ENCODE measurements around the gene PRR20B.

GRCh38 chr13:57136093-57136492 is 11.2 kb upstream of the PRR20B start:
- TF ChIP-seq CTCF (conservative IDR thresholded peaks at IDR 0.05; ENCODE audit: low read depth, low read length), result no peak
- no peak for TF ChIP-seq CEBPB (IDR thresholded peaks at IDR 0.05; ENCODE audit: low read depth, low read length)
- no peak for TF ChIP-seq POLR2A (IDR thresholded peaks at IDR 0.05; ENCODE audit: low read depth, low read length)
- no peak for TF ChIP-seq FOS (IDR thresholded peaks at IDR 0.05; ENCODE audit: low read depth, low read length)
- TF ChIP-seq MAFK (IDR thresholded peaks at IDR 0.05; ENCODE audit: low read depth, low read length), result no peak
- no peak for TF ChIP-seq USF2 (IDR thresholded peaks at IDR 0.05; ENCODE audit: low read depth, low read length)
- no peak for TF ChIP-seq MAZ (IDR thresholded peaks at IDR 0.05; ENCODE audit: borderline replicate concordance, low read depth, low read length)
- no peak for TF ChIP-seq RAD21 (IDR thresholded peaks at IDR 0.05; ENCODE audit: low read length)
- no peak for TF ChIP-seq RFX5 (IDR thresholded peaks at IDR 0.05; ENCODE audit: low read depth, low read length)
- TF ChIP-seq MXI1 (IDR thresholded peaks at IDR 0.05; ENCODE audit: borderline replicate concordance, low read depth, low read length), result no peak
- TF ChIP-seq RCOR1 (IDR thresholded peaks at IDR 0.05; ENCODE audit: insufficient replicate concordance, low read length), result no peak
- TF ChIP-seq ELK1 (IDR thresholded peaks at IDR 0.05; ENCODE audit: borderline replicate concordance, low read depth, low read length), result no peak
- no peak for TF ChIP-seq CHD1 (IDR thresholded peaks at IDR 0.05; ENCODE audit: low read depth, low read length)
- no peak for TF ChIP-seq NFE2L2 (IDR thresholded peaks at IDR 0.05; ENCODE audit: low read depth, low read length)

Data from IMR-90 (cell line).